ENCODE measurements around the gene TAF1C. TPM values are rescaled to one million over a fixed set of nuclear protein-coding genes. Genes with fewer than 3 reads are reported as not detected.
"Not testable (repeated sequence)": the region's sequence is repeated elsewhere in the genome, so short reads cannot be mapped to it uniquely, and the experiment has no call there.

Gene TAF1C
- total and polyA plus RNA-seq, 2 donors from 2014 or later: 24.7 to 64.7 TPM

GRCh38 chr16:84218176-84218823, 31.4 kb upstream of the TAF1C start:
- Histone ChIP-seq H3K27me3 (ENCODE audit: control insufficient read depth, insufficient read depth, low read length) (no peaks in the 10 kb centered on the region), H3K27ac (ENCODE audit: low read depth in 2 of 2, low read length in 2 of 2) (no peak overlapping the region), H3K4me1 (ENCODE audit: control insufficient read depth in 2 of 3, insufficient read depth in 2 of 3, low read depth in 1 of 3, low read length in 3 of 3) (no peaks in the 10 kb centered on the region), H3K36me3 (ENCODE audit: control insufficient read depth in 2 of 3, insufficient read depth in 3 of 3, low read length in 3 of 3) (no peaks in the 10 kb centered on the region), H3K9ac (ENCODE audit: low read length in 3 of 3) (no peak overlapping the region), H3K4me3 (ENCODE audit: low read length in 3 of 3) (no peak overlapping the region), H3K9me3 (ENCODE audit: control insufficient read depth in 2 of 3, insufficient read depth in 1 of 3, low read length in 3 of 3) (no peaks in the 10 kb centered on the region)
- DNase-seq: no peak
- FAIRE-seq: no peak
- intact Hi-C loops (cut with DNase I): no loop called here
- TF ChIP-seq, protein P1, sequence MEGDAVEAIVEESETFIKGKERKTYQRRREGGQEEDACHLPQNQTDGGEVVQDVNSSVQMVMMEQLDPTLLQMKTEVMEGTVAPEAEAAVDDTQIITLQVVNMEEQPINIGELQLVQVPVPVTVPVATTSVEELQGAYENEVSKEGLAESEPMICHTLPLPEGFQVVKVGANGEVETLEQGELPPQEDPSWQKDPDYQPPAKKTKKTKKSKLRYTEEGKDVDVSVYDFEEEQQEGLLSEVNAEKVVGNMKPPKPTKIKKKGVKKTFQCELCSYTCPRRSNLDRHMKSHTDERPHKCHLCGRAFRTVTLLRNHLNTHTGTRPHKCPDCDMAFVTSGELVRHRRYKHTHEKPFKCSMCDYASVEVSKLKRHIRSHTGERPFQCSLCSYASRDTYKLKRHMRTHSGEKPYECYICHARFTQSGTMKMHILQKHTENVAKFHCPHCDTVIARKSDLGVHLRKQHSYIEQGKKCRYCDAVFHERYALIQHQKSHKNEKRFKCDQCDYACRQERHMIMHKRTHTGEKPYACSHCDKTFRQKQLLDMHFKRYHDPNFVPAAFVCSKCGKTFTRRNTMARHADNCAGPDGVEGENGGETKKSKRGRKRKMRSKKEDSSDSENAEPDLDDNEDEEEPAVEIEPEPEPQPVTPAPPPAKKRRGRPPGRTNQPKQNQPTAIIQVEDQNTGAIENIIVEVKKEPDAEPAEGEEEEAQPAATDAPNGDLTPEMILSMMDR (IDR thresholded peaks at IDR 0.05; ENCODE audit: borderline replicate concordance, extremely low read depth, insufficient read depth): no peak

DNA sequence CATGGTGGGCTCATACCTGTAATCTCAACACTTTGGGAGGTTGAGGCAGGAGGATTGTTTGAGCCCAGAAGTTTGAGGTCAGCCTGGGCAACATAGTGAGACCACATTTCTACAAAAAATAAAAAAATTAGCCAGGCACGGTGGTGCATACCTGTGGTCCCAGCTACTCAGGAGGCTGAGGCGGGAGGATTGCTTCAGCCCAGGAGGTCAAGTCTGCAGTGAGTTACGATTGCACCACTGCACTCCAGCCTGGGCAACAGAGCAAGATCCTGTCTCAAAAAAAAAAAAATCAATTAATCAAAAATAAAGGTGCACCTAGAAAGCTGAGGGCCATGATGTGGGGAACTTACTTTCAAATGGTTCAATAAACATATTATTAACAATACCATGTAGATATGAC, 29.3 kb upstream of the TAF1C start:
- H3K9ac ChIP-seq (ENCODE audit: low read length in 3 of 3); H3K4me1 ChIP-seq (ENCODE audit: control insufficient read depth in 2 of 3, insufficient read depth in 2 of 3, low read depth in 1 of 3, low read length in 3 of 3); H3K9me3 ChIP-seq (ENCODE audit: control insufficient read depth in 2 of 3, insufficient read depth in 1 of 3, low read length in 3 of 3); H3K36me3 ChIP-seq (ENCODE audit: control insufficient read depth in 2 of 3, insufficient read depth in 3 of 3, low read length in 3 of 3); FAIRE-seq; DNase-seq; H3K4me3 ChIP-seq (ENCODE audit: low read length in 3 of 3); intact Hi-C loops (cut with DNase I); H3K27ac ChIP-seq (ENCODE audit: low read depth in 2 of 2, low read length in 2 of 2); H3K27me3 ChIP-seq (ENCODE audit: control insufficient read depth, insufficient read depth, low read length): not testable (repeated sequence)

DNA sequence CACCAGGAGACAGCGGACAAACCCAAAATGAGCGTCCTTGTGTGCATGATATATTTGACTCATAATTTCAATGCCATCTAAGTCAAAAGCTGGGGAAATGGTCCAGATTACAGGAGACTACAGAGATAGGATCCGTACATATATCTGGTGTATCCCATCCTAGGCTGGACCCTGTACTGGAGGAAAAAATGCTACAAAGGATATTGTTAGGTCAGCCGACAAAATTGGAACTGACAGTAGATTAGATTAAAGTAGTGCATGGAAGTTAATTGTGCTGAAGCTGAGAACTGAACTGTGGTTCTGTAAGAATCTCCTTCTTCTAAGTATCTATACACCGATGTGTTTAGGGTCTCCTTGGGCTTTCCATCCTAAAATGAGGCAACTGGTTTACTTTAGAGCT, 28.7 kb upstream of the TAF1C start:
- no peaks in the 10 kb centered on the region for H3K9me3 ChIP-seq (ENCODE audit: control insufficient read depth in 2 of 3, insufficient read depth in 1 of 3, low read length in 3 of 3)
- DNase-seq: no peak
- no peak overlapping the region for H3K4me3 ChIP-seq (ENCODE audit: low read length in 3 of 3)
- no peaks in the 10 kb centered on the region for H3K4me1 ChIP-seq (ENCODE audit: control insufficient read depth in 2 of 3, insufficient read depth in 2 of 3, low read depth in 1 of 3, low read length in 3 of 3)
- no peaks in the 10 kb centered on the region for H3K36me3 ChIP-seq (ENCODE audit: control insufficient read depth in 2 of 3, insufficient read depth in 3 of 3, low read length in 3 of 3)
- H3K27me3 ChIP-seq (ENCODE audit: control insufficient read depth, insufficient read depth, low read length): no peaks in the 10 kb centered on the region
- H3K27ac ChIP-seq (ENCODE audit: low read depth in 2 of 2, low read length in 2 of 2): no peak overlapping the region
- FAIRE-seq: no peak
- TF ChIP-seq, protein P1 (IDR thresholded peaks at IDR 0.05; ENCODE audit: borderline replicate concordance, extremely low read depth, insufficient read depth): no peak
- no peak overlapping the region for H3K9ac ChIP-seq (ENCODE audit: low read length in 3 of 3)
- intact Hi-C loops (cut with DNase I): no loop called here

- FAIRE-seq: no peak
- DNase-seq: no peak
- H3K9me3 ChIP-seq (ENCODE audit: control insufficient read depth in 2 of 3, insufficient read depth in 1 of 3, low read length in 3 of 3): no peaks in the 10 kb centered on the region
- TF ChIP-seq, protein P1 (IDR thresholded peaks at IDR 0.05; ENCODE audit: borderline replicate concordance, extremely low read depth, insufficient read depth): no peak
- no peaks in the 10 kb centered on the region for H3K4me1 ChIP-seq (ENCODE audit: control insufficient read depth in 2 of 3, insufficient read depth in 2 of 3, low read depth in 1 of 3, low read length in 3 of 3)
- intact Hi-C loops (cut with DNase I): no loop called here
- H3K27me3 ChIP-seq (ENCODE audit: control insufficient read depth, insufficient read depth, low read length): no peaks in the 10 kb centered on the region
- no peak overlapping the region for H3K9ac ChIP-seq (ENCODE audit: low read length in 3 of 3)
- no peaks in the 10 kb centered on the region for H3K36me3 ChIP-seq (ENCODE audit: control insufficient read depth in 2 of 3, insufficient read depth in 3 of 3, low read length in 3 of 3)
- H3K4me3 ChIP-seq (ENCODE audit: low read length in 3 of 3): no peak overlapping the region
- no peak overlapping the region for H3K27ac ChIP-seq (ENCODE audit: low read depth in 2 of 2, low read length in 2 of 2)
Measured at GRCh38 chr16:84214451-84215066, 27.7 kb upstream of the TAF1C start.
